Measurements from ENCODE around the gene CCDC7. TPM values are rescaled to one million over a fixed set of nuclear protein-coding genes. Genes with fewer than 3 reads are reported as not detected.
"Not testable (repeated sequence)": the region's sequence is repeated elsewhere in the genome, so short reads cannot be mapped to it uniquely, and the experiment has no call there.

The CCDC7 gene
- total RNA-seq, 1 donor from 2014 or later, result 11.1 TPM

DNA sequence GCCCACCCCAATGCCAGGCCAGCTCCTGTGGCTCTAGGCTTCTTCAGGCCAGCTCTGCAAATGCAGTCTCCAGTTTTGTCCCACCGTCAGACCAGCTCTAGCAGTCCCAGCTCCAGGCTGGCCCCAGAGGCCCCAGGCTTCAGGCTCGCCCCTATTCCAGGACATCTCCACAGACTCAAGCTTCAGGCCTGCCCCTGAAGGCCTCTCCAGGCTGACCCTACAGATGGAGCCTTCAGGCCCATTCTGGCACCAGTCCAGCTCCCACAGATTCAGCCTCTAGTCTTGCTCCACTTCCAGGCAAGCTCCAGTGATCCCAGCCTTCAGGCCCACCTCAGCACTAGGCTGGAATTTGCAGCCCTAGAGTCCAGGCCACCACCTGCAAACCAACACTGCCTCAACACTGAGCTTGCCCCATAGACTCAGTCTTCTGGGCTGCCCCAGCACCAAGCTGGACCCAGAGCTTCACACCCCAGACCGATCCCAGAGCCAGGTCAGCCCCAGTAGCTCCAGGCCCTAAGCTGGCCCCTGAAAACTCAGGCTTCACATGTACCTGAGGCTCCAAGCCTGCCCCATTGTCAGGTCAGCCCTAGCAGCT is 341.8 kb downstream of the CCDC7 start:
- H3K27ac Mint-ChIP-seq, result no peak overlapping the region
- TF ChIP-seq, protein P1, sequence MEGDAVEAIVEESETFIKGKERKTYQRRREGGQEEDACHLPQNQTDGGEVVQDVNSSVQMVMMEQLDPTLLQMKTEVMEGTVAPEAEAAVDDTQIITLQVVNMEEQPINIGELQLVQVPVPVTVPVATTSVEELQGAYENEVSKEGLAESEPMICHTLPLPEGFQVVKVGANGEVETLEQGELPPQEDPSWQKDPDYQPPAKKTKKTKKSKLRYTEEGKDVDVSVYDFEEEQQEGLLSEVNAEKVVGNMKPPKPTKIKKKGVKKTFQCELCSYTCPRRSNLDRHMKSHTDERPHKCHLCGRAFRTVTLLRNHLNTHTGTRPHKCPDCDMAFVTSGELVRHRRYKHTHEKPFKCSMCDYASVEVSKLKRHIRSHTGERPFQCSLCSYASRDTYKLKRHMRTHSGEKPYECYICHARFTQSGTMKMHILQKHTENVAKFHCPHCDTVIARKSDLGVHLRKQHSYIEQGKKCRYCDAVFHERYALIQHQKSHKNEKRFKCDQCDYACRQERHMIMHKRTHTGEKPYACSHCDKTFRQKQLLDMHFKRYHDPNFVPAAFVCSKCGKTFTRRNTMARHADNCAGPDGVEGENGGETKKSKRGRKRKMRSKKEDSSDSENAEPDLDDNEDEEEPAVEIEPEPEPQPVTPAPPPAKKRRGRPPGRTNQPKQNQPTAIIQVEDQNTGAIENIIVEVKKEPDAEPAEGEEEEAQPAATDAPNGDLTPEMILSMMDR (IDR thresholded peaks at IDR 0.05; ENCODE audit: unreplicated experiment), result no peak
- peaks cover 19% of the 10 kb centered on the region for H3K9me3 Mint-ChIP-seq
- no peaks in the 10 kb centered on the region for H3K4me1 Mint-ChIP-seq
- no peak overlapping the region for H3K4me3 Mint-ChIP-seq
- H3K27me3 Mint-ChIP-seq (ENCODE audit: low read depth), result no peaks in the 10 kb centered on the region
- DNase-seq (ENCODE audit: low spot score in 2 of 2, unreplicated experiment in 2 of 2), result no peak
- H3K36me3 Mint-ChIP-seq, result peaks cover 3% of the 10 kb centered on the region

GRCh38 chr10:32788359-32788758 is 342.4 kb downstream of the CCDC7 start:
- no peak overlapping the region for H3K27ac Mint-ChIP-seq
- TF ChIP-seq, protein P1 (IDR thresholded peaks at IDR 0.05; ENCODE audit: unreplicated experiment), result no peak

GRCh38 chr10:32790483-32790882 is 344.5 kb downstream of the CCDC7 start:
- H3K4me3 Mint-ChIP-seq, result no peak overlapping the region
- H3K27me3 Mint-ChIP-seq (ENCODE audit: low read depth), result no peaks in the 10 kb centered on the region
- no peaks in the 10 kb centered on the region for H3K4me1 Mint-ChIP-seq
- no peak for DNase-seq (ENCODE audit: low spot score in 2 of 2, unreplicated experiment in 2 of 2)
- peaks cover 19% of the 10 kb centered on the region for H3K9me3 Mint-ChIP-seq
- peaks cover 3% of the 10 kb centered on the region for H3K36me3 Mint-ChIP-seq
- TF ChIP-seq, protein P1 (IDR thresholded peaks at IDR 0.05; ENCODE audit: unreplicated experiment), result no peak
- no peak overlapping the region for H3K27ac Mint-ChIP-seq

More at GRCh38 chr10:32788359-32788758, 342.4 kb downstream of the CCDC7 start:
- no peaks in the 10 kb centered on the region for H3K4me1 Mint-ChIP-seq
- H3K4me3 Mint-ChIP-seq, result no peak overlapping the region
- no peak for DNase-seq (ENCODE audit: low spot score in 2 of 2, unreplicated experiment in 2 of 2)
- H3K36me3 Mint-ChIP-seq, result peaks cover 3% of the 10 kb centered on the region
- H3K27me3 Mint-ChIP-seq (ENCODE audit: low read depth), result no peaks in the 10 kb centered on the region
- peaks cover 19% of the 10 kb centered on the region for H3K9me3 Mint-ChIP-seq

DNA sequence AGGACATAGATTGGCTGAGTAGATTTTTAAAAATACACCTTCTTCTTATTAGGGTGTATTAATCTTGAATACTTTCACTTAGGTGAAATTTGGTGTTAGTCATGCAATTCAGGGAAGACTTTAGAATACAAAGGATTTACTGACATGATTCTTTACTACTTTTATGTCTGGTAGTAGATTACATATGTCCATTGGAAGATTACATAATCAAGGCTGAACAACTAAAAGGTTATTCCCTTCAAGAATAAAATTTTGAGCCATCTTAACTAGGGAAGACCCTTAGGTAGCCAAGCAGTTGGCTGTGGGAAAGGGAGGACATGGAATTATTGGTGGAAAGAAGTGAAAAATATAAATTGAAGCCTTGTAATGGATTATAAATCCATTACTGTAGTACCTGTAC is 347.1 kb downstream of the CCDC7 start:
- Mint-ChIP-seq H3K4me1 (no peaks in the 10 kb centered on the region), H3K36me3 (no peaks in the 10 kb centered on the region), H3K4me3 (no peak overlapping the region)

DNA sequence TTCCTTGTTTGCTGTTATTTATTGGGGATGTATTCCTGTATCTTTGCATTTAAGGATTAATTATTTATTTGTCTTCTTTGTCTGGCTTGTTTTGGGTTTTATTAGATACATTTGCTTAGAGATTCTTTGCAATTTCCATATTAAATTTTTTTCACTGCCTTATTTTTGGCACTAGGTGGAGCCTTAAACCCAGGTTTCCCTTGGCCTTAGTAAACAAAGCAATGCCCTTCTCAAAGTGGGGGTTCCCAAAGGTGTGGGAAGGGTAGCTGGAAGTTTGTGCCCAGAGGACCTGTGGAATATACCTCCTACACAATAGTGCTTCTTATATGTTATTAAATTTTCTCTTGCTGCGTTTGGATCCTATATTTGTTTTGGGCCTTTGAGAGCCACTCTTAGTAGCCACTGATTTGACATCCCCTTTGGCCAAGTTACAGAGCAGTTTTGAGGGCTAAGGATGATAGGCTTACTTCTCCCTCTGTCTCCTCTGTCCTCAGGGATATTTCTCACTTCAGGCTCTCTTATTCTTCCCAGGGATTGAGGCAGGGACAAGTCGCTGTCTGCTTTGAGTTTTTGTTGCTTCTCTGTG is 349.8 kb downstream of the CCDC7 start:
- no peaks in the 10 kb centered on the region for H3K4me1 Mint-ChIP-seq
- H3K4me3 Mint-ChIP-seq, result no peak overlapping the region
- H3K27ac Mint-ChIP-seq, result no peak overlapping the region
- no peak for DNase-seq (ENCODE audit: low spot score in 2 of 2, unreplicated experiment in 2 of 2)
- H3K27me3 Mint-ChIP-seq (ENCODE audit: low read depth), result no peaks in the 10 kb centered on the region
- no peaks in the 10 kb centered on the region for H3K36me3 Mint-ChIP-seq
- H3K9me3 Mint-ChIP-seq, result peaks cover 5% of the 10 kb centered on the region
- TF ChIP-seq, protein P1 (IDR thresholded peaks at IDR 0.05; ENCODE audit: unreplicated experiment), result peak; percentile 69

More for the DNA sequence above, 347.1 kb downstream of the CCDC7 start:
- no peak overlapping the region for H3K27ac Mint-ChIP-seq
- DNase-seq (ENCODE audit: low spot score in 2 of 2, unreplicated experiment in 2 of 2), result no peak
- H3K9me3 Mint-ChIP-seq, result peaks cover 5% of the 10 kb centered on the region
- TF ChIP-seq, protein P1 (IDR thresholded peaks at IDR 0.05; ENCODE audit: unreplicated experiment), result no peak
- no peaks in the 10 kb centered on the region for H3K27me3 Mint-ChIP-seq (ENCODE audit: low read depth)

GRCh38 chr10:32797393-32797792 is 351.5 kb downstream of the CCDC7 start:
- not testable (repeated sequence) for H3K27ac Mint-ChIP-seq; H3K4me3 Mint-ChIP-seq; H3K27me3 Mint-ChIP-seq (ENCODE audit: low read depth)

More at GRCh38 chr10:32797393-32797792, 351.5 kb downstream of the CCDC7 start:
- not testable (repeated sequence) for DNase-seq (ENCODE audit: low spot score in 2 of 2, unreplicated experiment in 2 of 2); H3K4me1 Mint-ChIP-seq; H3K9me3 Mint-ChIP-seq; H3K36me3 Mint-ChIP-seq

Data from mesothelial cell of epicardium (in vitro differentiated cells).